Osteocyte (in vitro differentiated cells): ENCODE results near the gene RGS3. TPM values are rescaled to one million over a fixed set of nuclear protein-coding genes. Genes with fewer than 3 reads are reported as not detected.

Experiments used
- DNase-seq: peaks from one replicate; pipeline ENCODE4 v3.0.0; 2021; ENCODE audit warnings: mixed read lengths; ENCODE audit not compliant: unreplicated experiment; ENCODE audit errors: extremely low spot score
- H3K27ac Mint-ChIP-seq: one replicate; pipeline ENCODE4 v1.8.0; 2021; ENCODE audit warnings: mild to moderate bottlenecking, mixed read lengths; ENCODE audit not compliant: unreplicated experiment
- H3K27me3 Mint-ChIP-seq: one replicate; pipeline ENCODE4 v1.8.0; 2021; ENCODE audit warnings: mixed read lengths; ENCODE audit not compliant: unreplicated experiment
- H3K36me3 Mint-ChIP-seq: one replicate; pipeline ENCODE4 v1.8.0; 2021; ENCODE audit warnings: mixed read lengths; ENCODE audit not compliant: unreplicated experiment
- H3K4me1 Mint-ChIP-seq: one replicate; pipeline ENCODE4 v1.8.0; 2021; ENCODE audit warnings: mixed read lengths; ENCODE audit not compliant: unreplicated experiment
- H3K4me3 Mint-ChIP-seq: one replicate; pipeline ENCODE4 v1.8.0; 2021; ENCODE audit warnings: mild to moderate bottlenecking, moderate library complexity, mixed read lengths; ENCODE audit not compliant: unreplicated experiment
- H3K9me3 Mint-ChIP-seq: one replicate; pipeline ENCODE4 v1.8.0; 2021; ENCODE audit warnings: mixed read lengths; ENCODE audit not compliant: unreplicated experiment
- CTCF ChIP-seq: fragments of 200-600 bp; sonication (generic); IDR thresholded peaks from 2 replicates; pipeline ENCODE4 v1.5.0; 2021; ENCODE audit warnings: antibody characterized with exemption, mild to moderate bottlenecking, moderate library complexity
- total RNA-seq: library from RNA; stranded (reverse); gene quantifications from 2 replicates; pipeline ENCODE4 v1.2.1, GENCODE V29; 2021

Gene RGS3
- total RNA-seq, 1 donor from 2014 or later: 67.8 TPM

DNA sequence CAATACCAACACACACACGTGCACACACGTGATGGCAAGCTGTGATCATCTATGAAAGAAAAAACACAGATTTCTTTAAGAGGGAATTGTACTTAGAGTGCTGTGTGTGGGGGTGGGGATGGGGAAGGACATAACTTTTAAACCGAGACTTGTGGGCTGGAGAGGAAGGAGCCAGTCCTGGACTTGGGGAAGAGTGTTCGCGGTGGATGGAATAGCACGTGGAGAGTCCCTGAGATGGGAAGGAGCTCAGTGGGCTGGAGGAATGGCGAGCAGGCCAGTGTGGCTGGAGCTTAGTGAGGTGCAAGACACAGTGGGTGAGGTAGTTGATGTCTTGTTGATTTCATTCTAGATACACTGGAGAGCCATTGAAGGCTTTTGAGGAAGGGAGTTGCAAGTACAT, 78.5 kb downstream of the RGS3 start:
- Mint-ChIP-seq H3K27me3 (peaks cover 2% of the 10 kb centered on the region), H3K9me3 (no peaks in the 10 kb centered on the region)
- no peak for TF ChIP-seq CTCF

GRCh38 chr9:113542741-113543140, 79.2 kb downstream of the RGS3 start:
- H3K36me3 Mint-ChIP-seq: no peaks in the 10 kb centered on the region
- no peaks in the 10 kb centered on the region for H3K9me3 Mint-ChIP-seq
- H3K4me3 Mint-ChIP-seq: no peak overlapping the region
- no peak for TF ChIP-seq CTCF
- no peak for DNase-seq
- peaks cover 3% of the 10 kb centered on the region for H3K4me1 Mint-ChIP-seq
- peaks cover 2% of the 10 kb centered on the region for H3K27me3 Mint-ChIP-seq
- H3K27ac Mint-ChIP-seq: no peak overlapping the region

More for the DNA sequence above, 78.5 kb downstream of the RGS3 start:
- H3K4me3 Mint-ChIP-seq: no peak overlapping the region
- H3K27ac Mint-ChIP-seq: no peak overlapping the region
- DNase-seq: no peak
- H3K4me1 Mint-ChIP-seq: peaks cover 1% of the 10 kb centered on the region
- no peaks in the 10 kb centered on the region for H3K36me3 Mint-ChIP-seq

- Mint-ChIP-seq H3K27ac (no peak overlapping the region), H3K4me3 (no peak overlapping the region), H3K9me3 (no peaks in the 10 kb centered on the region), H3K4me1 (peaks cover 10% of the 10 kb centered on the region), H3K27me3 (peaks cover 2% of the 10 kb centered on the region), H3K36me3 (no peaks in the 10 kb centered on the region)
- no peak for TF ChIP-seq CTCF
- DNase-seq: no peak
Measured at GRCh38 chr9:113543296-113543981, 79.9 kb downstream of the RGS3 start.

DNA sequence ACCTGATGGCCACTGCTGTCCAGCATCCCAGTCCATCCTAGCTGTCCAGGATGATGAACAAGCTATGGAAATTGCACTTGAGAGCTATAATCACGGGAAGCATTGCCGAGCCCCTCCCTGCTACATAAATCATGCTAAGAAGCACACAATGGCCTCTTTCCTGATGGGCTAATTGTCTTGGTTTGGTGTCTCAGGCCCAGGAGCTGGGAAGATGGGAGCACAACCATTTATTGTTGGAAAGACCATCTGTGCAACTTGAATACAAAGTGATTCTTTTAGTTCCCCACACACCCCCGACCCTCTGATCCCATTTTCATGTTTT, 80.4 kb downstream of the RGS3 start:
- H3K27me3 Mint-ChIP-seq: peaks cover 2% of the 10 kb centered on the region
- peaks cover 15% of the 10 kb centered on the region for H3K4me1 Mint-ChIP-seq
- H3K36me3 Mint-ChIP-seq: no peaks in the 10 kb centered on the region
- H3K4me3 Mint-ChIP-seq: no peak overlapping the region
- no peaks in the 10 kb centered on the region for H3K9me3 Mint-ChIP-seq
- no peak for DNase-seq
- no peak for TF ChIP-seq CTCF
- no peak overlapping the region for H3K27ac Mint-ChIP-seq

DNA sequence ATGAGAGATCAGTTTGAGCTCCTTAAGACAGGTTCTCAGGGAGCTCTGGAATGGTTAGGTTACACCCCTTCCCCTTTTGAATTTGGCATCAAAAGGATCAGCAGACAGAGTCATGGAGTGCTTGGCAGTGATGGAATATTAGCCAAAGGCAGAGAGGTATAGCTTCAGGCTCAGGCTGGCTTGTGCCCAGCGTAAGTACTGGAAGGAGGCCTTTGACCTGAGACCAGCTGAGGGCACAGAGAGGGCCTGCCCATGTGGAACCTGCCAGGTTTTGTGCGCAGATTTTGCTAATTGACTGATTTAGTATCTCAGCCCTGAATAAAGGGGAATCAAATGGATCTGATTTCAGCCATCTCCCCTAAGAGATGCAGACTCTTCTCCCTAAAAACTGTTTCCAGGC, 81.5 kb downstream of the RGS3 start:
- H3K4me3 Mint-ChIP-seq: no peak overlapping the region
- H3K9me3 Mint-ChIP-seq: no peaks in the 10 kb centered on the region
- H3K27ac Mint-ChIP-seq: no peak overlapping the region
- H3K27me3 Mint-ChIP-seq: peaks cover 2% of the 10 kb centered on the region
- no peaks in the 10 kb centered on the region for H3K36me3 Mint-ChIP-seq
- no peak for DNase-seq
- H3K4me1 Mint-ChIP-seq: peaks cover 19% of the 10 kb centered on the region
- TF ChIP-seq CTCF: no peak
